ENCODE results near the gene SMIM17.
"Not testable (repeated sequence)": the region's sequence is repeated elsewhere in the genome, so short reads cannot be mapped to it uniquely, and the experiment has no call there.

The SMIM17 gene

DNA sequence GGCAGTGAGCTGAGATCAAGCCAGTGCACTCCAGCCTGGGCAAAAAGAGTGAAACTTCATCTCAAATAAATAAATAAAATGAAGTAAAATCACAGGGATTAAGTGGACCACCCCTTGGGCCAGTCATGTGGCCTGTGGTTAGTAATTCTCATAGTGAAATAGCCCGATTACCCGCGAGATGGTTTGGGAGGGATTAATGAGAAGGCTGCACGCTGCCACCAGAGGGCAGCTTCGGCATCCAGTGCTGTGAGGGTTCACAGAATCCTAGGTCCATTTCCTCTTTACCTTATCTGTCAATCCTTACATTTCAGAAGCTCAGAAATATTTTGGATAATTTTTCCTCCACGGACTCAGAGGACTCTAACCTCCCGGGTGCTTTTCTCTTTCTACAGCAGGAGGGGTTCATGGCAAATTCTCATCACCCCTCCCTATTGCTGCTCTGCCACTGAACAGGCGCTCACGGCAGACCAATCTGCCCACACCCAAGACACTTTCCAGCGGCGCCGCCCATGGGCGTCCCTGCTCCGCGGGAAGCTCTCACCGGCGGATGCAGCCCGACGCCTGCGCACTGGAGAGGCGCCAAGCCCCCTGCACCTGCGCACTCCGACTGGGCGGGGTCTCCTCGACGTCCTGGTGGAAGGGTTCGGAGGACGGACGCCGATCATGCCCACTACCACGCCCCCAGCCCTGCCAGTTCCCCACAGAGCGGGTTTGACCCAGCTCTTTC lies 17.6 kb downstream of the SMIM17 start:
- no peak for DNase-seq

DNA sequence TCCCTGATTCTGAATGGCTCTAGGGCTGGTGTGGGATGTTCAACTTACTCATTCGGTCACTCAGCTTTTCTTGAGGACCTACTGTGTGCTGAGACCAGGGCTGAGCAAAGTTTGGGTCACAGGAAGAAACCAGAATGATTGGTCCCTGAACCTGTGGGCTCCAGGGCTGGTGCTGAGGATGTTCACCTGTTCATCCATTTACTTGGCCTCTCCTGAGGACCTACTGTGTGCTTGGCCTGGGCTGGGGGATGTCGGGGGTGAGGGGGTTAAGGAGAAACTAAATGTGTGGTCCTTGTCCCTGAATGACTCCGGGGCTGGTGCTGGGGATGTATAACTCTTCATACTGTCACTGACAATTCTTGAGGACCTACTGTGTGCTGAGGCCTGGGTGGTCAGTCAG lies 18.3 kb downstream of the SMIM17 start:
- no peak for DNase-seq

DNA sequence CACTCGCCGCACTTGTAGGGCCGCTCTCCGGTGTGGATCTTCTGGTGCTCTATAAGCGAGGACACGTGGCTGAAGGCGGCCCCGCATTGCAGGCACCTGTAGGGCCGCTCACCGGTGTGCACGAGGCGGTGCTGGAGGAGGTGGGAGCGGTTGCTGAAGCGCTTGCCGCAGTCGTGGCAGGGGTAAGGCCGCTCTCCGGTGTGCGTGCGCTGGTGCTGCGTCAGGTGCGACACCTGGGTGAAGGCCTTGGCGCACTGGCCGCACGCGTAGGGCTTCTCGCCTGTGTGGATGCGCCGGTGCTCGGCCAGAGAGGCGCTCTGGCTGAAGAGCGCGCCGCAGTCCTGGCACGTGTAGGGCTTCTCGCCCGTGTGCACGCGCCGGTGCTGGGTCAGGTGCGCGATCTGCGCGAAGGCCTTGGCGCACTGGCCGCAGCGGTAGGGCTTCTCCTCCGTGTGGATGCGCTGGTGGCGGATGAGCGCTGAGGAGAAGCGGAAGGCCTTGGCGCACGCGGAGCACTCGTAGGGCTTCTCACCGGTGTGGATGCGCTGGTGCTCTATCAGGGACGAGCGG lies 21.1 kb downstream of the SMIM17 start:
- DNase-seq, result no peak

DNA sequence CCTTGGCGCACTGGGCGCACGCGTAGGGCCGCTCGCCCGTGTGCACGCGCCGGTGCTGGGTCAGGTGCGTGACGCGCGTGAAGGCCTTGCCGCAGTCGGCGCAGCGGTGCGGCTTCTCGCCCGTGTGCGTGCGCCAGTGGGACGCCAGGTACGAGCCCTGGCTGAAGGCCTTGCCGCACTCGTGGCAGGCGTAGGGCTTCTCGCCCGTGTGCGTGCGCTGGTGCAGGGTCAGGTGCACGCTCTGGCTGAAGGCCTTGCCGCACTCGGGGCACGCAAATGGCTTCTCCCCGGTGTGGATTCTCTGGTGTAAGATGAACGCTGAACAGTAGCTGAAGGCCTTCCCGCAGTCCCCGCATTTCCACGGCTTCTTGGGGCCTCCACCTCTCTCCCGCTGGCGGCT lies 21.6 kb downstream of the SMIM17 start:
- DNase-seq, result no peak

DNA sequence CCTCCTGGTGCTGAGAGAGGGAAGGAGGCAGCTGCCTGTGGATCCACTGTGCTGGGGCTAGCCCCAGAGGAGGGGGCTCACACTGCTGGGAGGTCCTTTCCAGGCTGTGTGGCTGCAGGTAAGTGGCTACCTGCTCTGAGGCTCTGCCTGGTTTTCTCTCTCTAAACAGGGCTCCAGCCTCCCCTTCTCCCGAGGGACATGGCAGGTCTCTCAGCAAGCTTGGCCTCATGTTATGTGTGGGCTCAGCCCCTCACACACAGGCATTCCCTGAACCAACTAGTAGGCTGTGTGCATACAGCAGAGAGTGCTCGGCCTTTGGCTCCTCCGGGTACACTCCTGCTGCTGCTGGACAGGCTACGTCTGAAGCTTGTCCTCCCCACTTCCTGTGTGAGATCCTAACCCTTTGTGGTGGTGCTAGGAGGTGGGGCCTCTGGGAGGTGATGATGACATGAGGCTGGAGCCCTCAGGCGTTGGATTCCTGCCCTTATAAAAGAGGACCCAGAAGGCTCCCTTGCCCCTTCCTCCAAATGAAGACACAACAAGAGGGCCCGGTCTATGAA lies 24.4 kb downstream of the SMIM17 start:
- DNase-seq, result no peak

DNA sequence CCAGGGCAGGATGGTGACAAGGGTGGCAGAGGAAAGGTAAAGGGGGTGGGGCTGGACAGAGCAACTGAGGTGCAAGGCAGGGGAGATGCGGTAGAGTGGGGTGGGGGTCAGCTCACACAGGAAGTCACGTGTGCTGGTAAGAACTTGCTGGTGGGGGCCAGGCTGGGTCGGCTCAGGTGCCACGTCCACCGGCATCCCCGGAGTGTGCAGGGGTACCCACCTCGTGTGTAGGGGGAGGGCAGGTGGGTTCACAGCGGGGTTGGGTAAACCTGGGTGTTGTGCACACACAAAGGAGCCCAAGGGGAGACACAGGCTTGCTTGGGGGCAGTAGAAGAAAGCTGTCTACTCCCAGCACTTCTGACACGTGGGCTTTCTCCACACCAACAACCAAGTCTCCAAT lies 25.7 kb downstream of the SMIM17 start:
- DNase-seq, result no peak

DNA sequence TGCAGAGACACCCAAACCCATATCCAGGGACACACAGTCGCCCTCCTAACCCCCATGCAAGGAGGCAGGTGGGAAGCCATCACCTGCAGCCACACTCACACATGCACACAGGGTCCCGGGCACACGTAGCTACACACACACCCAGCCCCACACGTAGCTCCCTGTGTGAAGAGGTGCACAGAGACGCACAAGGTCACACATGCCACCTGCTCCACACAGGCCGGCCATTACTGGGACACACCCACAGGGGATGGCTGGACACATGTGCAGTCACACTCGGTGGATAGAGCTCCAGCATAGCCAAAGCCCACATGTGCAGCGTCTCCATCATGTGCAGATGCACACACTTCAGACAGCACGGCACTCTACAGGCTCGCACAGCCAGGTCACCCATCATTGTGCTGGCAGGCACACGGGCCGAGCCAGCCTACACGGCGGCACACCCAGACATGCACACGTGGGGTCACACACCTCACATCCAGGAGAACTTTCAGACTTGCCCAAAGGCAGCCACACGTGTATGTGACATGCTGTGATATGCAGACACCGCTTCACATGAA lies 27.5 kb downstream of the SMIM17 start:
- no peak for DNase-seq

DNA sequence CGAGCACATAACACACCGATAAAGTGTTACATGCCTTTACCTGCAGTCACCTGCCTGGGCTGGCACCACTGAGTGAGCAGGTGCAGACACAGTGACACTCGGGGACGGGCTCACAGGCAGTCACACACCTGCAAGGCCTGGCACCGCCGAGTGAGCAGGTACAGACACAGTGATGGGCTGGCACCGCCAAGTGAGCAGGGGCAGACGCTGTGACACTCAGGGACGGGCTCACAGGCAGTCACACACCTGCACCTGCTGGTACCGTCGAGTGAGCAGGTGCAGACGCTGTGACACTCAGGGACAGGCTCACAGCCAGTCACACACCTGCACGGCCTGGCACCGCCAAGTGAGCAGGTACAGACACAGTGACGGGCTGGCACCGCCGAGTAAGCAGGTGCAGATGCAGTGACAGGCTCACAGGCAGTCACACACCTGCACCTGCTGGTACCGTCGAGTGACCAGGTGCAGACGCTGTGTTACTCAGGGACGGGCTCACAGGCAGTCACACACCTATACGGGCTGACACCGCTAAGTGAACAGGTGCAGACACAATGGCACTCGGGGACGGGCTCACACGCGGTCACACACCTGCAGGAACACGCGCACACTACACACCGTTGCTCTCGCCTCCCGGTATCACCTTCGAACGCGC lies 28.1 kb downstream of the SMIM17 start:
- DNase-seq, result no peak

DNA sequence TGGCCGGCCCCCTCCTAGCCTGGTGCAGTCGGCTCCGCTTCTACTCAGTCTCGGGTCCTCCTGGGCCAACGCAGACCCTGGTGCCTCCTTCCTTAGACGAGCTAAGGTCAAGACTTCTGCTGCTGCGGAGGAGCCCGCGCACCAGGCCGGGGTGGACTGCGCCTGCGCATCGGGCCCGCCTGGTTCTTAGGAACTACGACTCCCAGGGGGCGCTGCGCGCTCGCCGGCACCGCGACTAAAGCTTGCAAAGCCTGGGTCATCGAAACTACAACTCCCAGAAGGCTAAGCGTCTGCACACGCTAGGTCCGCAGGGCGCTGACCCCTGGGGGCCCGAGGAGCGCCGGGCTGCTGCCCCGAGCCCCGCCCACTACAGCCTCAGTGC lies 28.6 kb downstream of the SMIM17 start, which contains the start of gene ZNF835:
Gene ZNF835 (minus strand): TSS at position 145 of the 382 bp plus-strand sequence. CDS start 6,559 bp downstream, outside the sequence.
- DNase-seq, result peak in 1 of 2 experiments; percentile 17

DNA sequence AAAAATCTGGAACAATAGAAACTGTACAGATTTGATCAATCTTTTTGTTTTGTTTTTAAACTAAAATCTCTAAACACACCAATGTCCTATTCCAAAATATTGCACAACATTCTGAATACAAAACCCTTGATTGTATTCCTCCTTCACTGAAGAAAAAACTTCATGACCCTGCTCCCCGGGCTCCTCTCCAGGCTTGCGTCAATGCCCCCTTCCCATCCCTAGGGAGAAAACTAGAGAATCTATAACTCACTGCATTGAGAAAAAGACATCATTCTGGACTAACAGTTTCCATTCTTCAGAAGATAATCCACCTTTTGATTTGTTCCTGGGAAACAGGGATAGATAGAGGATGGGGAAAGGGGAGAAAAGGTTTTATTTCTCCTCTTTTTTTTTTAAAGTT lies 29.7 kb downstream of the SMIM17 start:
- DNase-seq, result not testable (repeated sequence)

DNA sequence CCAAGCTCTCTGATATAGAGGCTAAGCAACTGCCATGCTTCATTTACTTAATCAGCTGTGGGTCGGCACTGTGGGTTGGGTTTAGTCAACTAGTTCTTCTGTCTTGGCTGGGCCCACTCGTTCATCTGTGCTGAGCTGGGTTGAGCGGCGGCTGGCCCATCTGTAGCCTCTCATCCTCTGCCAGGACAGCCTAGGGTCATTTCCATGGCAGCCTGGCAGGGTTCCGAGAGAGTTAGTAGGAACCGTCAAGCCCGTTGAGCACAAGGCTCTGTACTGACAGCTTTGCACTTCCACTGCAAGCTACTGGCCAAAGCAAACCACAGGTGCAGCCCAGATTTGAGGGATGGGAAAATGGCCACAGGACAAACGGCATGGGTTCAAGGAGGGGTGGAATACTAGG lies 35.2 kb downstream of the SMIM17 start:
- DNase-seq, result no peak

DNA sequence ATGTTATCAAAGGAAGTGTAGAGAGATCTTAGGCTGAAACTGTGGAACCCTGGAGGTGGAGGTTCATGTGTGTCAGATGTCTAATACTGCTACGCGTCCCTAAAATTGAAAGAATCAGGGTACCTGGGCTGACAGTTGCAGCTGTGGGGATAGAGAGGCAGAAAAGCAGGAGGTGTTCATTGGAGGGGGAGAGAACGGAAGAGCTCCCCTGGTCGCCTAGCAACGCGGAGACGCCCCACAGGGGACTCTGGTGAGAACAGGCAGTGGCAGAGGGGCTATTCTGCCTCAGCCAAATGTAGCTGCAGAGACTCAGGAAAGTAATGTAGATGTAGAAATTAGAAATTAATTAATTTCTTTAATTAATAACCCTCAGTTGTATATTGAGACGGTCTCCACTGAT lies 38.7 kb downstream of the SMIM17 start:
- DNase-seq, result no peak

DNA sequence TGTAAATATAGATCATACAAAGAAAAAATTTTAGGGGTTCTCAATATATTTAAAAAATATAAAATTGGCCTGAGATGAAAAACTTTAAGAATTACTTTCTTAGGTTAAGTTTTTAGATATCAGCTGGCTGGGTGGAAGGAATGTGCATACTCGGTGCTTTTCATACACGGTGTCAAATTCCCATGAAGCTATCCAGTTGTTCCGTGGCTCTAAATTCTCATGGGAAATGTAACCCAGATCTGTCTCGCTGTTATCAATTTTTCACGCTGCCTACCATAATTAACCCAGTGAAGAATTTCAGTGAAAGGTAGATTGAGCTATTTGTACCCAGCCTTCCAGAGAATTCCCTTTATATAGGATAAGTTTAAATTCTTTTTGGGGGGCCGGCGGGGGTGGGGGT lies 40.2 kb downstream of the SMIM17 start:
- DNase-seq, result no peak

DNA sequence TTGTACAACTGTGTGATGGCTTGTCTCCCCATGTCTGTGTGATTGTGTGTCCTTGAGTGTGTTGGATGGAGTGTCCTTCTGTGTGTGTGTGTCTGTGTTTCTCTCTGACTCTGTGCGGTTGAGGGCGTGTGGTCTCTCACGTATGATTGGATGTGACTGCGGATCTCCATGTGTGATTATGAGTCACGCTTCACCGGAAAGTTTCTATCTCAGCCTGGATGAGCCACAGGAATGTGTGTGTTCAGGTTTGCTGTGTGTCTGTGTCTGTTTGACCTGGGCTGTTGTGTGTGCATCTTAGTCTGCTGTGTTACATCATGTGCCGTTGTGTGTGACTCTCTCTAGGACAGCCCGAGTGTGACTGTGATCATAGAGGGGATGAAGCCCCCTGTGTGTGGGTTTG lies 44.1 kb downstream of the SMIM17 start:
- DNase-seq, result no peak

DNA sequence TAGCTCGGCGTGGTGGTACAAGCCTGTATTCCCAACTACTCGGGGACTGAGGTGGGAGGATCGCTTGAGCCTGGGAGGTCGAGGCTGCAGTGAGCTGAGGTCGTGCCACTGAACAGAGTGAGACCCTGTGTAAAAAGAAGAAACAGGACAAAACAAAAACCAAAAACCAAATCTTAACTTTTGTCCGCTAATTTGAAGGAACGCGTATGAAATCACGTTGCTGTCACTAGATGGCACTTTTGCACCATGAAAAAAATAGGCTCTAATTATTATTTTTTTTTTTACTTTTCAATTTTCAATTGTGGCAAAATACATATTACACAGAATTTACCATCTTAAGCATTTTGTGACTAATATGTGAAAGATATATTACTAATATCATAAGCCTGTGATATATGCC lies 46.2 kb downstream of the SMIM17 start:
- no peak for DNase-seq

DNA sequence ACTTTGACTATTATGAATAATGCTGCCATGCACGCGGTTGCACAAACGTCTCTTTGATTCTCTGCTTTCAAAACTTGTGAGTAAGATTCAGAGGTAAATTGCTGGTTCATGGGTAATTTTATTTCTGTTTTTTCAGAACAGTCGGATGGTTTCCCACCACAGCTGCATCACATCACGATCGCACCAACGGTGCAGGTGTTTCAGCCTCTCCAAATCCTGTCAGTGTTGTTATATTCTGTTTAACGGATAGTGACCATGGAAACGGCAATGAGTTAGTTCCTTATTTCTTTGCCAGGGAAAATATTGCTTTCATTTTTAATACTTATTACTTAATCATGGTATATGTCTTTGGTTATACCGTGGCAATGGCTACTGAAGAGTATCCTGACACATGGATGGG lies 47.7 kb downstream of the SMIM17 start:
- DNase-seq, result no peak

DNA sequence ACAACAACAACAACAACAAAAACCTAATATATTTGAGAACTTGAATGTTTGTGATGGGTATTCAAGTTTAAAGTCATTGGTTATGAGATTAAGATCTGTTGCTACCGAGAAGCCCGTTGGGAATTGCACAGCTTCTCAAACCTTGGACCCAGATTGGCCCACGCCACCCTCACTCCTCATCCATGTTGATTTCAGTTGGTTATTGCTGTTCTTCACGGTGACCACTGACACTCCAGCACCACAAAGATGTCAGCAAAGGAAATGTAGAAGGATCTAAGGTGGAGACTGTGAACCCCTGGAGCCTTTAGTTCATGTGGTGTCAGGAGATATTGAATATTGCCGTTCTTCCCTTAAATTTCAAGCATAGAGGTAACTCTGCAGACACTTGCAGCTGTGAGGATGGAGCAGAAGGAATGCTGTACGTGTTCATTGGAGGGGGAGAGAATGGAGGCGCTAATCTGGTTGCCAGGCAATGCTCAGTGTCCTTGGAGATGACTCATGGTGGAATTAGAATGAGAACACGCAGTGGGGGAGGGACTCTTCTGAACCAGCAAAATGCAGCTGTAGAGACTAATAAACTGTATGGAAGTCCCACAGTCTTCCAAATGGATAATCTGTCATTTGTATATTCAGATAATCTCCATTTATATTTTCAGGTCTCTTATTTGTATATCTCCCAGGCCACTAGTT lies 49.4 kb downstream of the SMIM17 start:
- DNase-seq, result no peak

DNA sequence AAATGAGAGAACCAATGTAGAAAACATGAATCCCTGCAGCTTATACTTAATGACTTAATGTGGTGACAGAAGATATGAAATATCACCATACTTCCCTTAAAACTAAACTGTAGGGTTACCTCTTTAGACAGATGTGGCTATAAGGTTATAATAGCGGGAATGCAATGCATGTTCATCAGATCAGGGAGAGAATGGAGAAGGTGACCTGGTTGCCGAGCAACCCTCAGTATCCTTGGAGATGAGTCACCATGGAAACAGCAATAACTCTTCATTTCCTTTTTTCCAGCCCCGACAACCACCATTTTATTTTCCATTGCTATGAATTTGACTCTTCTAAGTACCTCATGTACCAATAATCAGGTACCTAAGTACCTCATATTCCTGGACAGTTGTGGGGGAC lies 56.6 kb downstream of the SMIM17 start:
- no peak for DNase-seq

DNA sequence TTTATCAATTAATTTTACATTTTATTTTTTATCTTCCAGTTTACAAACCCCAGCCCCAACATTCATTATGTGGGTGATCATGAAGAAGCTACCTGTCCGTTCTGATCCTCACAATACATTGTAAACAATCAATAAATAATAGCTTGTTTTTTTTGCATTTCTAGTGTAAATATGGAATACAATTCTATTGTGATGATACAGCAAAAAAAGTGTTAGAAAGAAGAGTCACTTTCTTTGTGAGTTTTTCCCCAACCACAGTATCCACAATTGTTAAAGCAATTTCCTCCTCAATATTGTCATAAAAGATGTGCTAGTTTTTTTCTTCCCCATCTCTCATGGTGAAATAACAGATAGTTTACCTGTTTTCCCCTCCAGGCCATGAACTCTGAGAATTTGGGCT lies 58.9 kb downstream of the SMIM17 start:
- DNase-seq, result no peak

DNA sequence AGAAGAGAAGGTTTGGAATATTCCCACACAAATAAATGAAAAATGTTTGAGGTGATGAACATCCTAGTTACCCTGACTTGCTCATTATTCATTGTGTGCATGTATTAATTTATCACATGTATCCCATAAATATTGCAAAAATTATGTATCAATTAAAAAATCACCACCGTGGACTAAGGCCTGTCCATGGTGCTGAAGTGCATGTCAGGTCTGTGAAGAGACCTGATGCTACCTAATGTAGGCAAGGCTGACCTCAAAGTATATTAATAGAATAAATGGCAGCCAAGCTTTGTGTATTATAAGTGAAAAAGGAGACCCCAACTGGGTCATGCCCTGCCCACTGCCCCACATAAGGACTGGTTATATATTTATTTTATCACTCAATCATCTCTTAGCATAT lies 63.0 kb downstream of the SMIM17 start:
- DNase-seq, result no peak

Data from NCI-H446 (cell line).